IMR-90 (cell line): Measurements from ENCODE around the gene ODAD3. TPM values are rescaled to one million over a fixed set of nuclear protein-coding genes. Genes with fewer than 3 reads are reported as not detected.
"Not testable (repeated sequence)": the region's sequence is repeated elsewhere in the genome, so short reads cannot be mapped to it uniquely, and the experiment has no call there.

Source experiments
- ATAC-seq: fragments of 200-7000 bp; cut with Tn5 transposase; 2 replicates; pipeline ENCODE4 v1.9.1; 2020; ENCODE audit warnings: low read depth, mild to moderate bottlenecking, moderate library complexity
- BruUV-seq: library from RNA; stranded (reverse); fragments of 400-500 nt; replicated peaks from 2 replicates; lab custom pipeline; 2021; lab: Mats Ljungman, UMichigan
- CTCF ChIA-PET: fragments of 300-600 bp; formaldehyde crosslinking; extraction: SDS; loops from one replicate; lab custom pipeline; 2021; ENCODE audit warnings: antibody characterized with exemption; lab: Yijun Ruan, JAX
- POLR2A ChIA-PET: fragments of 300-600 bp; sonication (Branson Sonifier 250); formaldehyde crosslinking; loops from one replicate; lab custom pipeline; 2022; ENCODE audit warnings: antibody characterized with exemption; ENCODE audit not compliant: unreplicated experiment; lab: Charles Lee
- DNase-seq: peaks from one replicate; pipeline ENCODE4 v3.0.0; 2013
- H2AFZ ChIP-seq: replicated peaks from 2 replicates; pipeline ENCODE3; 2013; ENCODE audit warnings: low read length, mild to moderate bottlenecking; ENCODE audit not compliant: poor library complexity
- H2AK5ac ChIP-seq: 2 replicates; pipeline ENCODE4 v1.6.1; 2013; ENCODE audit warnings: low read depth, low read length, inconsistent platforms
- H2AK9ac ChIP-seq: replicated peaks from 2 replicates; pipeline ENCODE3; 2013; ENCODE audit warnings: mild to moderate bottlenecking, low read depth, low read length, moderate library complexity; ENCODE audit not compliant: poor library complexity
- H2BK120ac ChIP-seq: 2 replicates; pipeline ENCODE4 v1.6.1; 2013; ENCODE audit warnings: low read depth, low read length, inconsistent platforms
- H2BK15ac ChIP-seq: 3 replicates; pipeline ENCODE4 v1.6.1; 2013; ENCODE audit warnings: low read depth, low read length, inconsistent platforms
- H2BK20ac ChIP-seq: 2 replicates; pipeline ENCODE4 v1.6.1; 2013; ENCODE audit warnings: low read depth, mild to moderate bottlenecking, inconsistent platforms, low read length, moderate library complexity
- H2BK5ac ChIP-seq: 2 replicates; pipeline ENCODE4 v1.6.1; 2013; ENCODE audit warnings: mild to moderate bottlenecking, low read depth, low read length, inconsistent platforms; ENCODE audit not compliant: poor library complexity, severe bottlenecking
- H3K14ac ChIP-seq: replicated peaks from 2 replicates; pipeline ENCODE4 v1.6.1; 2013; ENCODE audit warnings: low read depth, low read length, inconsistent platforms
- H3K18ac ChIP-seq: 2 replicates; pipeline ENCODE4 v1.6.1; 2013; ENCODE audit warnings: low read depth, low read length, control low read depth
- H3K23ac ChIP-seq: 2 replicates; pipeline ENCODE4 v1.6.1; 2013; ENCODE audit warnings: low read depth, low read length, inconsistent platforms
- H3K27ac ChIP-seq: 2 replicates; pipeline ENCODE4 v1.5.1; 2013; ENCODE audit warnings: mild to moderate bottlenecking, control low read depth, low read length; ENCODE audit not compliant: insufficient read depth
- H3K27me3 ChIP-seq: 2 replicates; pipeline ENCODE4 v1.6.1; 2013; ENCODE audit warnings: low read length; ENCODE audit not compliant: control insufficient read depth, insufficient read depth
- H3K36me3 ChIP-seq: 2 replicates; pipeline ENCODE4 v1.6.1; 2013; ENCODE audit warnings: low read length, mixed read lengths; ENCODE audit not compliant: control insufficient read depth, insufficient read depth
- H3K4ac ChIP-seq: 2 replicates; pipeline ENCODE4 v1.6.1; 2013; ENCODE audit warnings: low read depth, low read length, inconsistent platforms
- H3K4me1 ChIP-seq: 2 replicates; pipeline ENCODE4 v1.6.1; 2013; ENCODE audit warnings: low read length, mixed read lengths; ENCODE audit not compliant: control insufficient read depth, insufficient read depth
- H3K4me2 ChIP-seq: 2 replicates; pipeline ENCODE4 v1.6.1; 2013; ENCODE audit warnings: low read depth, mild to moderate bottlenecking, control low read depth, low read length, moderate library complexity
- H3K4me3 ChIP-seq: 2 replicates; pipeline ENCODE4 v1.5.1; 2013; ENCODE audit warnings: low read depth, mild to moderate bottlenecking, control low read depth, low read length, moderate library complexity; ENCODE audit not compliant: insufficient read depth
- H3K56ac ChIP-seq: 2 replicates; pipeline ENCODE4 v1.6.1; 2013; ENCODE audit warnings: low read length, inconsistent platforms; ENCODE audit not compliant: insufficient read depth; ENCODE audit errors: extremely low read depth
- H3K79me1 ChIP-seq, 2 experiments: 2 replicates each; pipeline ENCODE4 v1.6.1; 2013; ENCODE audit warnings: low read length in 2 of 2, inconsistent platforms in 1 of 2, low read depth in 1 of 2
- H3K9ac ChIP-seq: 2 replicates; pipeline ENCODE4 v1.6.1; 2013; ENCODE audit warnings: low read depth, low read length, control low read depth
- H3K9me1 ChIP-seq: 2 replicates; pipeline ENCODE4 v1.6.1; 2013; ENCODE audit warnings: low read length, inconsistent platforms; ENCODE audit not compliant: insufficient read depth
- H3K9me3 ChIP-seq: 2 replicates; pipeline ENCODE4 v1.6.1; 2013; ENCODE audit warnings: low read length; ENCODE audit not compliant: control insufficient read depth, insufficient read depth
- H4K20me1 ChIP-seq: 2 replicates; pipeline ENCODE4 v1.6.1; 2013; ENCODE audit warnings: low read length, inconsistent platforms; ENCODE audit not compliant: insufficient read depth
- H4K5ac ChIP-seq: 2 replicates; pipeline ENCODE4 v1.6.1; 2013; ENCODE audit warnings: mild to moderate bottlenecking, low read depth, low read length, control low read depth
- H4K8ac ChIP-seq, 2 experiments: 2 replicates each; pipeline ENCODE4 v1.6.1; 2013; ENCODE audit warnings: low read depth in 2 of 2, low read length in 2 of 2, control low read depth in 1 of 2, inconsistent platforms in 1 of 2
- H4K91ac ChIP-seq: 2 replicates; pipeline ENCODE4 v1.6.1; 2013; ENCODE audit warnings: low read depth, low read length, inconsistent platforms; ENCODE audit not compliant: insufficient read depth
- whole genome bisulfite sequencing, 2 experiments: methylation state at CpG; one replicate each; pipeline versions ENCODE4 v1.1.5 to v1.1.7; 2013; ENCODE audit warnings: missing lambda C conversion rate in 2 of 2; ENCODE audit not compliant: insufficient read length in 1 of 2; ENCODE audit errors: extremely low coverage in 2 of 2; 5-methylcytosine and 5-hydroxymethylcytosine counted together
- dilution Hi-C: fragments of 300-500 bp; cut with HindIII; formaldehyde crosslinking; loops from one replicate; pipeline ENCODE4 v1.14.3; 2018; ENCODE audit warnings: low sequenced_read_pairs; ENCODE audit not compliant: unreplicated experiment
- in situ Hi-C: fragments of 300-500 bp; cut with MboI; formaldehyde crosslinking; loops from 3 replicates; pipeline ENCODE4 v1.14.3; 2019; ENCODE audit warnings: low sequenced_read_pairs, inconsistent platforms, mixed read lengths
- intact Hi-C: fragments of 100-400 bp; cut with micrococcal nuclease; formaldehyde crosslinking; loops from 2 replicates; pipeline ENCODE4 v1.10.0; 2022
- polyA plus RNA-seq, 3 experiments: library from polyadenylated mRNA; depleted of rRNA; stranded (reverse); fragments of >200 nt; gene quantifications; 2 replicates each; pipeline ENCODE4 v1.2.3, GENCODE V29; 2012; ENCODE audit warnings: low replicate concordance in 1 of 3
- total RNA-seq: library from RNA; depleted of rRNA; stranded (reverse); fragments of >200 nt; gene quantifications from 2 replicates; pipeline ENCODE4 v1.2.3, GENCODE V29; 2012

Gene ODAD3
- total and polyA plus RNA-seq, 2 of the 4 experiments (the other 2 are of a cell fraction) = under 0.01 to 0.44 TPM

DNA sequence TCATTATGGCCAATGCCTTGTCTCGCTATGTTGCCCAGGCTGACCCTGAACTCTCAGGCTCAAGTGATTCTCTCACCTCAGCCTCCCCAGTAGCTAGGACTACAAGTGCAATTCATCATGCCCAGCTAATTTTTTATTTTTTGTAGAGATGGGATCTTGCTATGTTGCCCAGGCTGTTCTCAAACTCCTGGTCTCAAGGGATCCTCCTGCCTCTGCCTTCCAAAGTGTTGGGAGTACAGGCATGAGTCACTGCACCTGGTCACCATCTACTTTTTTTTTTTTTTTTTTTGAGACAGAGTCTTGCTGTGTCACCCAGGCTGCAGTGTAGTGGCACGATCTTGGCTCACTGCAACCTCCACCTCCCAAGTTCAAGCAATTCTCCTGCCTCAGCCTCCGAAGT lies 40.4 kb upstream of the ODAD3 start:
- DNase-seq, dilution Hi-C loops, H3K4me2 ChIP-seq, H3K4me3 ChIP-seq, POLR2A ChIA-PET, H3K79me1 ChIP-seq, H2AK5ac ChIP-seq, H3K4ac ChIP-seq, intact Hi-C loops, H2AK9ac ChIP-seq, H3K9me3 ChIP-seq, H3K9ac ChIP-seq, H3K9me1 ChIP-seq, H3K27ac ChIP-seq, H4K20me1 ChIP-seq, H3K4me1 ChIP-seq, H4K8ac ChIP-seq, H2BK15ac ChIP-seq, H3K36me3 ChIP-seq, H2BK5ac ChIP-seq, H2BK20ac ChIP-seq, H3K56ac ChIP-seq, H4K5ac ChIP-seq, H2BK120ac ChIP-seq, H3K18ac ChIP-seq, H4K91ac ChIP-seq, BruUV-seq, H2AFZ ChIP-seq, H3K23ac ChIP-seq, CTCF ChIA-PET, ATAC-seq, H3K14ac ChIP-seq: not testable (repeated sequence)
- in situ Hi-C loops = loop anchor here (10.0 kb wide), 1 partner anchor 181 kb away; the partner anchor contains the start of gene TSPAN16
- peaks cover 39% of the 10 kb centered on the region for H3K27me3 ChIP-seq
- WGBS, 2 experiments = no CpG with 5 or more reads among the region's 3 CpGs
